ENCODE results near the gene GRM8. TPM values are rescaled to one million over a fixed set of nuclear protein-coding genes. Genes with fewer than 3 reads are reported as not detected.

The GRM8 gene
- total and polyA plus RNA-seq, 10 of the 15 experiments (the other 5 are each of a cell fraction or from before 2014, with no cell fraction given): 0.33 to 7.1 (median 0.45) TPM; not detected in 2

DNA sequence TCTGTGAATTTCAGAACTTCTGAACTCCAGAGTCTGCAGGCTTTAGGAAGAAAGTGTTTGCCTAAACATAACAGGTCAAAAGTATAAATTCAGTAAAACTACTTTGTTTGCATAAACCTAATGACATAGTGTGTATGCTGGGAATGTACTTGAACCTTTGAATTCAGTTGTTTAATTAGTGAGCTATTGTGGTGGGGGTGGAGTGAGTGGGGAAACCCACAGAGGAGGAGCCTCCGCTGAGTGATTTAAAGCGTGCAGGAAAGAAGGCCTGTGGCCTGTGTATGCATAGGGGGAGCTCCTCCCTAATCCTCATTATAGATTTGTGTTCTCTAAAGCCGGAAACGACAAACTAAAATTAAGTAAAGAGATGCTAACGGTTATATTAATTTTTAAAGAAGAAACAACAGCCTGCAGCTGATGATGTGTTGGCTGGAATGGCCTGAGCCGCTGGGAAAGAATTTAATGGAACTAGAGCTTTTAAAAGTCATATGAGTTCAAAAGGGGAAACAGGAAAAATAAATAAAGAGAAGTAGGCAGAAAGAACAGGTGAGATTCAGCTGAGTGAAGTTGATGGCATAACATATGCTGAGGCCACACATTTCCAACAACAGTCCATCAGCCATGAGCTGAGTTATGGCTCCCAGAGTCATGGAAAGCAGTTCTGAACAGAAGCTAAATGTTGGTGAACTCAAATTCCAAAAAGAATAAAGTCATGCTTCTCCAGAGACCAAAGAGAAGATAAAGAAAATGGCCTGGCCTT, 595.0 kb downstream of the GRM8 start (continued):
- TF ChIP-seq RAD51 (IDR thresholded peaks at IDR 0.05) (no peak), CREB1 (IDR thresholded peaks at IDR 0.05; ENCODE audit: low read depth) (0 out of 2 replicates have a peak, but pooled peaks have one; percentile 13), RBBP5 (conservative IDR thresholded peaks at IDR 0.05) (no peak), NFYA (IDR thresholded peaks at IDR 0.05; ENCODE audit: borderline replicate concordance, low read depth, low read length) (no peak), SIX5 (IDR thresholded peaks at IDR 0.05; ENCODE audit: low read depth, low read length, severe bottlenecking) (no peak), EZH2 (IDR thresholded peaks at IDR 0.05; ENCODE audit: borderline replicate concordance, control insufficient read depth, low read depth, low read length) (no peak), FOS (IDR thresholded peaks at IDR 0.05; ENCODE audit: borderline replicate concordance, extremely low read depth, insufficient read length) (no peak), BMI1 (IDR thresholded peaks at IDR 0.05; ENCODE audit: borderline replicate concordance) (peak; percentile 35; the same call in 1 of the 2 replicates), PAX5 (IDR thresholded peaks at IDR 0.05; ENCODE audit: borderline replicate concordance, low read depth, low read length) (no peak), NR2C2 (IDR thresholded peaks at IDR 0.05; ENCODE audit: borderline replicate concordance, control insufficient read depth, insufficient read length, low read depth) (no peak), JUNB (IDR thresholded peaks at IDR 0.05) (peak; percentile 39), KDM1A (IDR thresholded peaks at IDR 0.05; ENCODE audit: borderline replicate concordance) (no peak), MYC (IDR thresholded peaks at IDR 0.05; ENCODE audit: insufficient read depth, insufficient read length, insufficient replicate concordance, low read length, severe bottlenecking) (no peak), ZNF622 (IDR thresholded peaks at IDR 0.05) (no peak), SPI1 (IDR thresholded peaks at IDR 0.05; ENCODE audit: borderline replicate concordance, insufficient read depth, low read depth, low read length) (peak; percentile 27; the same call in 1 of the 2 replicates), NFYB (IDR thresholded peaks at IDR 0.05; ENCODE audit: insufficient read depth, low read depth, low read length) (no peak), WRNIP1 (IDR thresholded peaks at IDR 0.05; ENCODE audit: borderline replicate concordance, low read depth, low read length) (no peak), PBX3 (IDR thresholded peaks at IDR 0.05; ENCODE audit: insufficient replicate concordance, low read depth, low read length) (peak; percentile 14)
- TF ChIP-seq, protein P1, sequence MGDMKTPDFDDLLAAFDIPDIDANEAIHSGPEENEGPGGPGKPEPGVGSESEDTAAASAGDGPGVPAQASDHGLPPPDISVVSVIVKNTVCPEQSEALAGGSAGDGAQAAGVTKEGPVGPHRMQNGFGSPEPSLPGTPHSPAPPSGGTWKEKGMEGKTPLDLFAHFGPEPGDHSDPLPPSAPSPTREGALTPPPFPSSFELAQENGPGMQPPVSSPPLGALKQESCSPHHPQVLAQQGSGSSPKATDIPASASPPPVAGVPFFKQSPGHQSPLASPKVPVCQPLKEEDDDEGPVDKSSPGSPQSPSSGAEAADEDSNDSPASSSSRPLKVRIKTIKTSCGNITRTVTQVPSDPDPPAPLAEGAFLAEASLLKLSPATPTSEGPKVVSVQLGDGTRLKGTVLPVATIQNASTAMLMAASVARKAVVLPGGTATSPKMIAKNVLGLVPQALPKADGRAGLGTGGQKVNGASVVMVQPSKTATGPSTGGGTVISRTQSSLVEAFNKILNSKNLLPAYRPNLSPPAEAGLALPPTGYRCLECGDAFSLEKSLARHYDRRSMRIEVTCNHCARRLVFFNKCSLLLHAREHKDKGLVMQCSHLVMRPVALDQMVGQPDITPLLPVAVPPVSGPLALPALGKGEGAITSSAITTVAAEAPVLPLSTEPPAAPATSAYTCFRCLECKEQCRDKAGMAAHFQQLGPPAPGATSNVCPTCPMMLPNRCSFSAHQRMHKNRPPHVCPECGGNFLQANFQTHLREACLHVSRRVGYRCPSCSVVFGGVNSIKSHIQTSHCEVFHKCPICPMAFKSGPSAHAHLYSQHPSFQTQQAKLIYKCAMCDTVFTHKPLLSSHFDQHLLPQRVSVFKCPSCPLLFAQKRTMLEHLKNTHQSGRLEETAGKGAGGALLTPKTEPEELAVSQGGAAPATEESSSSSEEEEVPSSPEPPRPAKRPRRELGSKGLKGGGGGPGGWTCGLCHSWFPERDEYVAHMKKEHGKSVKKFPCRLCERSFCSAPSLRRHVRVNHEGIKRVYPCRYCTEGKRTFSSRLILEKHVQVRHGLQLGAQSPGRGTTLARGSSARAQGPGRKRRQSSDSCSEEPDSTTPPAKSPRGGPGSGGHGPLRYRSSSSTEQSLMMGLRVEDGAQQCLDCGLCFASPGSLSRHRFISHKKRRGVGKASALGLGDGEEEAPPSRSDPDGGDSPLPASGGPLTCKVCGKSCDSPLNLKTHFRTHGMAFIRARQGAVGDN (IDR thresholded peaks at IDR 0.05): peak; percentile 71
- TF ChIP-seq, protein P2, sequence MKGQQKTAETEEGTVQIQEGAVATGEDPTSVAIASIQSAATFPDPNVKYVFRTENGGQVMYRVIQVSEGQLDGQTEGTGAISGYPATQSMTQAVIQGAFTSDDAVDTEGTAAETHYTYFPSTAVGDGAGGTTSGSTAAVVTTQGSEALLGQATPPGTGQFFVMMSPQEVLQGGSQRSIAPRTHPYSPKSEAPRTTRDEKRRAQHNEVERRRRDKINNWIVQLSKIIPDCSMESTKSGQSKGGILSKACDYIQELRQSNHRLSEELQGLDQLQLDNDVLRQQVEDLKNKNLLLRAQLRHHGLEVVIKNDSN (IDR thresholded peaks at IDR 0.05; ENCODE audit: borderline replicate concordance, extremely low read length, insufficient read depth, low read depth, low read length): no peak

Data from GM12878 (cell line).